Prostate gland (tissue), 2 donors: Measurements from ENCODE around the gene PLA2R1.

Experiments
- POLR2A ChIP-seq: fragments of 450-650 bp; IDR thresholded peaks from one replicate; pipeline ENCODE4 v1.6.1; 2016; ENCODE audit warnings: antibody characterized with exemption, mild to moderate bottlenecking
- POLR2AphosphoS5 ChIP-seq: sonication (generic); formaldehyde crosslinking; IDR thresholded peaks from one replicate; pipeline ENCODE4 v1.6.1; 2017; ENCODE audit warnings: antibody characterized with exemption
- TF ChIP-seq, protein P1 (sequence below), 4 experiments: fragments of 200-600 bp in 2 of 4; fragments of 450-650 bp in 2 of 4; sonication (generic) in 2 of 4; IDR thresholded peaks; 1 replicate in 3 of 4; 2 replicates in 1 of 4; pipeline ENCODE4 v1.5.1; 2016 to 2019; ENCODE audit warnings: antibody characterized with exemption in 4 of 4, mild to moderate bottlenecking in 2 of 4, moderate library complexity in 2 of 4

DNA sequence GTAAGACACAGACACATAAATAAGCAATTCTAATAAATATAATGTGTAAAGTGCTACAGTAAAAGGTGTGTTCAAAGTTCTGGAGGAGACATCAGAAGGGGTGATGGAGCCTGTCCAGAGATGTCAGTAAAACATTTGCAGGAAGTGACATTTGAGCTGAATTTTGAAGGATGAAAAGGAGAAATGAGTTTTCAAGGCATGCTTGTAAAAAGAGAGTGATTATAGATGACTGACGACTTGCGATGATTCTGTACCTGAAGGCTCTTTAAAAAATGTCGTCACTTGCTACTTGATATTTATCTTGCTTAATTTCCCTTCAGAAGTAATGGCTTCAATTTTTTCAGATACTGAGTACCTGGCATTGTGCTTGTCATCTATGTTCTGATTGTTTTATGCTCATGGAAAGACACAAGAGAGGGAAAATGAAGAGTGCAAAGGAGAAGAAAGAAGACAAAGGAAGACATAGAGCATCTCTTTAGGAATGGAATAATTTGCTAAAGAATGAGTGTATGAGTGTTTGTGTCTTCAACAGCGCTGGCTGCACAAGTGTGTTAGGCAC is 73.9 kb downstream of the PLA2R1 start:
- TF ChIP-seq, protein P1, sequence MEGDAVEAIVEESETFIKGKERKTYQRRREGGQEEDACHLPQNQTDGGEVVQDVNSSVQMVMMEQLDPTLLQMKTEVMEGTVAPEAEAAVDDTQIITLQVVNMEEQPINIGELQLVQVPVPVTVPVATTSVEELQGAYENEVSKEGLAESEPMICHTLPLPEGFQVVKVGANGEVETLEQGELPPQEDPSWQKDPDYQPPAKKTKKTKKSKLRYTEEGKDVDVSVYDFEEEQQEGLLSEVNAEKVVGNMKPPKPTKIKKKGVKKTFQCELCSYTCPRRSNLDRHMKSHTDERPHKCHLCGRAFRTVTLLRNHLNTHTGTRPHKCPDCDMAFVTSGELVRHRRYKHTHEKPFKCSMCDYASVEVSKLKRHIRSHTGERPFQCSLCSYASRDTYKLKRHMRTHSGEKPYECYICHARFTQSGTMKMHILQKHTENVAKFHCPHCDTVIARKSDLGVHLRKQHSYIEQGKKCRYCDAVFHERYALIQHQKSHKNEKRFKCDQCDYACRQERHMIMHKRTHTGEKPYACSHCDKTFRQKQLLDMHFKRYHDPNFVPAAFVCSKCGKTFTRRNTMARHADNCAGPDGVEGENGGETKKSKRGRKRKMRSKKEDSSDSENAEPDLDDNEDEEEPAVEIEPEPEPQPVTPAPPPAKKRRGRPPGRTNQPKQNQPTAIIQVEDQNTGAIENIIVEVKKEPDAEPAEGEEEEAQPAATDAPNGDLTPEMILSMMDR (IDR thresholded peaks at IDR 0.05) = no peak
- TF ChIP-seq POLR2A (no peak), POLR2AphosphoS5 (no peak)
